Activated CD4-positive, alpha-beta T cell treated with anti-CD3 and anti-CD28 coated beads, Interleukin-2, amount 50 U/mL, for 48 hours (primary cell): ENCODE data around the gene TPO.
"Not testable (repeated sequence)": the region's sequence is repeated elsewhere in the genome, so short reads cannot be mapped to it uniquely, and the experiment has no call there.

Experiments
- DNase-seq, 2 experiments: peaks; one replicate each; pipeline ENCODE4 v3.0.0-alpha.2; 2020

TPO gene

DNA sequence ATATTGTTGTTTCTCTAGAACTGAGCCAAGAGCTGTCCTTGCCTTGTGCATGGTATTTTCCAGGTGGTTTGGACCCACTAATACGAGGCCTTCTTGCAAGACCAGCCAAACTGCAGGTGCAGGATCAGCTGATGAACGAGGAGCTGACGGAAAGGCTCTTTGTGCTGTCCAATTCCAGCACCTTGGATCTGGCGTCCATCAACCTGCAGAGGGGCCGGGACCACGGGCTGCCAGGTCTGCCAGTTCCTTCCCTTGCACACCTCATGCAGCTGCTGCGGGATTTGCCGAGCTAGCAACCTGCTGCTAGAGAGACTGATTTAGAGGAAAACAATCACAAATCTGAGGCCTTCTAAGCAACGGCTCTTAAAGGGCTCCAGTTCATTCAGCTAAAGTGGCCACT is 74.5 kb downstream of the TPO start:
- DNase-seq = no peak

DNA sequence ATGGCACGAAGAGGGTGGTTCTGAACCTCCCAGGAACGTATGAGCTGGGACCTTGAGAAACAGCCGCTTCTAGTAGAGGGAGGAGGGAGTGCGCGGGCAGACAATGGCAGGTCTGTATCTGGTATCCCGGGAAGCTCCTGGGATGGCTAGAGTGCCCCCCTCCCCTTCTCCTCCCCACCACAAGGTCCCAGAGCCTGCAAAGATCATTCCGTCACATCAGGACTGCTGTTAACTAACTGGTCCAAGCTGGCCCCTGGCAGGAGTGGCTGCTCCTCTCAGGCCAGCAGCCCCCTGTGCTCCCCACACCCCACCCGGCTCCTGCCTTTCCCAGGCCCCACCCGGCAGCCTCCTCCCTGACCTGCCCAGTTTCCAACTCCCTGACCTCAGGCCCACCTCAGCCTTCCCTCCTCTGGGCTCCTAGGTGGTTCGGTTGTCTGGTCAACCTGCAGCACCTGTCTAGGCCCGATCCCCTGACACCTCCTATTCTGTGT is 75.0 kb downstream of the TPO start:
- no peak for DNase-seq

DNA sequence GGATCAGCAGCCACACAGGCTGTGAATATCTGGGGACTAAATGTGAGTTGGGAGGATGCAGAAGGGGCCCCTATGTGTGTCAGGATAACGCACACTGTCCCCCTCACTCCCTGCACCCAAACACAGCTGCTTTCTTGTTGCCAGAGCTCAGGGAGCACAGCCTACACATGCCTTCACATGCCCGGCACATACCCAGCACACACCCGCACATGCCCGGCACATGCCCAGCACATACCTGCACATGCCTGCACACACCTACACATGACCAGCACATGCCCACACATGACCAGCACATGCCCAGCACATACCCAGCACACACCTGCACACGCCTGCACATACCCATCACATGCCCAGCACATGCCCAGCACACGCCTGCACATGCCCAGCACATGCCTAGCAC is 75.6 kb downstream of the TPO start:
- DNase-seq = no peak

DNA sequence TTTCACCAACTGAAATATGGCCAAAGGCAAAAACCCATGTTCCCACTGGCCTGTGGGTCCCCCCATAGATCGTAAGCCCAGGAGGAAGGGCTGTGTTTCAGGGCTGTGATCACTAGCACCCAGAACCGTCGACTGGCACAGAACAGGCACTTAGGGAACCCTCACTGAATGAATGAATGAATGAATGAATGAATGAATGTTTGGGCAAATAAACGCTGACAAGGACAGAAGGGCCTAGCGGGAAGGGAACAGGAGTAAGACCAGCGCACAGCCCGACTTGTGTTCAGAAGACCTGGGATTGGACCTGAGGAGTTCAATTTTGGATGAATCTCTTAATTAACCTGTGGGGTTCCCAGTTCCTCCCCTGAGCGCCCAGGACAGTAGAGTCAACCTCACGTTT is 76.2 kb downstream of the TPO start:
- no peak for DNase-seq

DNA sequence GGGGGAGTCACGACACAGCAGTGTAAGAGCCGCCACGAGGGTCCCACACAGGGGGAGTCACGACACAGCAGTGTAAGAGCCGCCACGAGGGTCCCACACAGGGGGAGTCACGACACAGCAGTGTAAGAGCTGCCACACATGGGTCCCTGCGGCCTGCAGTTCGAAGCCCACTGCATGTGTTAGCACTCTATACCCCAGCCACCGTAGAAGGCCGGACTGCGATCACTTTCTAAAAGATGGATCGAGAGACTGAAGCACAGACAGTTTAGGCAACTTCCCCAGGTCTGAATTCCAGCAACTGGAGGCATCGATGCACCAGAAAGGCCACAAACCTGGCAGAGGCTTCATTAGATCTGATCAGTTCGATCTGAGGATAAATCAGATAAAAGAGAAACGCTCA is 77.1 kb downstream of the TPO start:
- not testable (repeated sequence) for DNase-seq

DNA sequence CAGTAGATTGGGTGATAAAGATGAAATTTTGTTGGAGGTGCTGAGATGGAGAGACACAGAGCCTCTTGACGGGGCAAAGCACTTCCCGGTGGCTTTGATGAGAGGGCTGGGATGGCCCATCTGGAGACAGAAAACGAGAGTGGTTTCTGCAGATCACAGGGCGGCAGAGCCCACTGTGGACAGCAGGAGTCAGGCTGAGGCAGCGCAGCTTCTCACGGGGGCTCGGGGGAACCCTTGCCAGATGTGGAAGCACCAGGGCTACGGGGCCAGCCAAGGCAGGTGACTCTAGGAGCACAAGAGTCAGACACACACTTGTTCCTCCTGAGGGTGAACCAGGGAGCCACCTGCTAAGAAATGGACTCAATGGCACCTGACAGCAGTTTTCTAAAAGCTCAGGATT is 78.5 kb downstream of the TPO start:
- no peak for DNase-seq

DNA sequence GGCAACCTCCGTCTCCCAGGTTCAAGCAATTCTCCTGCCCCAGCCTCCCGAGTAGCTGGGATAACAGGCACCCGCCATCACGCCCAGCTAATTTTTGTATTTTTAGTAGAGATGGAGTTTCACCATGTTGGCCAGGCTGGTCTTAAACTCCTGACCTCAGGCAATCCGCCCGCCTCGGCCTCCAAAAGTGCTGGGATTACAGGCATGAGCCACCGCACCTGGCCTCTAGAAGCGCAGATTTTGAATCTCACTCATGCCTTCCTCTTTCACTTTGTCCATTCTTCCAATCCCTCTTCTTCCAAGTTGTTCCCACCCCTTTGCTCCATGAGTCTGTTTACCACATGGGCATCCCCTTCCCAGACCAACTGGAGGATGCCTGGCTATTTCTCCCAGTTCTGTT is 79.0 kb downstream of the TPO start:
- not testable (repeated sequence) for DNase-seq

DNA sequence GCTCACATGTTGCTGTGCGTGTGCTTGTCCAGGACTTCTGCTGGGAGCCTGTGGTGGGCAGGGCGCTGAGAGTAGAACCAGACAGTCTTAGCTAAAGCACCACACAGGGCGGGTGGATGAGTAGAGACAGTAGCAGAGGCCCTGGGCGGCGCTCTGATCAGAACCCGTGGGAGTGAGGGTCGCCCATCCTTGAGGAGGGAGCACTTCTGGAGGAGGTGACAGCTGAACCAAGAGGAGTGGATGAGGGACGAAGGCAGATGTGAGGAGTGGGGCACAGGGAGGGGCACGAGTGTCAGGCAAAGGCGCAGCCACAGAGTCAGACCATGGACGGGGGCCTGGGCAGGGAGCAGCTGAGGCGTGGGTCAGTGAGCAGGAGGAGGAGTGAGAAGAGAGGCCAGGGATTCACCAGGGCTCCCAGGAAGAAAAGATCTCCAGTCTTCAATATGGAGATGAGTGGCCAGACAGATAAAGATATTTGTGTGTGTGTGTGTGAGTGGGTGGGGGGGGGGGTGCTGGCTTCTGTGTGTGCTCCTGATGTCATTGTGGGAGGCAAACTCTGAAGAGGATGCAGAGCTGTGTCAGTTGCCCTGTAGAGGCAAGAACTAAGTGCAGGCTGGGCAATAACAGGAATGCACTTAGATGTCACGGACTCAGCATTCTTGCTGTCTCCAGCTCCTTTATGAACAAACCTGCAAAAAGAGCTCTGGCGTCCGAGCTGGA is 79.6 kb downstream of the TPO start:
- DNase-seq = no peak

DNA sequence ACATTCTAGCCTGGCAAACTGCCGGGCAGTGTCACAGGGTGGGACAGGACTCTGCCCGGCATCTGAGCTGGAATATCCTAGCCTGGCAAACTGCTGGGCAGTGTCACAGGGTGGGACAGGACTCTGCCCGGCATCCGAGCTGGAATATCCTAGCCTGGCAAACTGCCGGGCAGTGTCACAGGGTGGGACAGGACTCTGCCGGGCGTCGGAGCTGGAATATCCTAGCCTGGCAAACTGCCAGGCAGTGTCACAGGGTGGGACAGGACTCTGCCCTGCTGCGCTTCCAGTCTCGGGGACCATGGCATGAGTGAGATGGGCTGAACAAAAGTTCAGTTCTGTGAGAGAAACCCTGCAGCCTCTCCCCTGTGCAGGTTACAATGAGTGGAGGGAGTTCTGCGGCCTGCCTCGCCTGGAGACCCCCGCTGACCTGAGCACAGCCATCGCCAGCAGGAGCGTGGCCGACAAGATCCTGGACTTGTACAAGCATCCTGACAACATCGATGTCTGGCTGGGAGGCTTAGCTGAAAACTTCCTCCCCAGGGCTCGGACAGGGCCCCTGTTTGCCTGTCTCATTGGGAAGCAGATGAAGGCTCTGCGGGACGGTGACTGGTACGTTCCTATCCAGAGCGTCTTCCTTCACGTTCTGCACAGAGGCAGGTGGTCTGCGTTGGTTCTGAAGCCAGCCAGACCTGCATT is 80.3 kb downstream of the TPO start:
- DNase-seq = no peak

DNA sequence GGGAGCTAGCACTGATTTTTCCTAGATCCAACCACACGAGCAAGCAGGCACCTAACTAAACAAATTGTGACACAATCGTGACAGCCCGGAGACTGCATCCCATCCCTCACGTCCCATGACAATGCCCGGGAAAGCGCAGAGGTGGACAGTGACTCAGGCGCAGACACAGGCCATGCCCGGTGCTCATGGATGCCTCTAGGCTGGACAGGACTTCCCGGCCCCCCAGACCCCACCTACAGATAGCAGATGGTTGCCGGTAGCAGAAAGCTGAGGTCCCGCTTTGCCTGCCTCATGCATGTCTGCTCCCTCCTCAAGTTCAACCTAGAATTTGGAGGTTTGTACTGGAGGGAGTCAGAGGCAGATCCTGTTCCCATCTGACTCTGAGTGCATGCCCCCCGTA is 81.0 kb downstream of the TPO start:
- no peak for DNase-seq

DNA sequence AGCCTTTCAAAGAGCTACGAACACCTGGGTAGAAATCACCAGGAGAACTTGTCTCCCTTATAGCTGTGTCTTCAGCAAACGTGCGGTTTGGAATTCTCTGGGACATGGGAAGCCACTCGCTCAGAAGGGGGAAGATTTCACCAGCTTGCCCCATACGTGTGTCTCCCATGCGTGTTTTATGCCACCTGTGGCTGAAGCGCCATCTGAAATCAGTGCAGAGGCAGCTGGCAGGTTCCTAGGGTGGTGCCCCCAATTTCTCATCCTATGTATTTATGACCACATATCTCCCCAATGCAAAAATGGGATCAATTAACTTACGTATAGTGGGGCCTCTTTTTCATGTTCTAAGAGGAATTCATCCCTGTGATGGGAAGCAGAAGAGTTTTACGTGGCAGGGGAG is 81.6 kb downstream of the TPO start:
- DNase-seq = no peak

DNA sequence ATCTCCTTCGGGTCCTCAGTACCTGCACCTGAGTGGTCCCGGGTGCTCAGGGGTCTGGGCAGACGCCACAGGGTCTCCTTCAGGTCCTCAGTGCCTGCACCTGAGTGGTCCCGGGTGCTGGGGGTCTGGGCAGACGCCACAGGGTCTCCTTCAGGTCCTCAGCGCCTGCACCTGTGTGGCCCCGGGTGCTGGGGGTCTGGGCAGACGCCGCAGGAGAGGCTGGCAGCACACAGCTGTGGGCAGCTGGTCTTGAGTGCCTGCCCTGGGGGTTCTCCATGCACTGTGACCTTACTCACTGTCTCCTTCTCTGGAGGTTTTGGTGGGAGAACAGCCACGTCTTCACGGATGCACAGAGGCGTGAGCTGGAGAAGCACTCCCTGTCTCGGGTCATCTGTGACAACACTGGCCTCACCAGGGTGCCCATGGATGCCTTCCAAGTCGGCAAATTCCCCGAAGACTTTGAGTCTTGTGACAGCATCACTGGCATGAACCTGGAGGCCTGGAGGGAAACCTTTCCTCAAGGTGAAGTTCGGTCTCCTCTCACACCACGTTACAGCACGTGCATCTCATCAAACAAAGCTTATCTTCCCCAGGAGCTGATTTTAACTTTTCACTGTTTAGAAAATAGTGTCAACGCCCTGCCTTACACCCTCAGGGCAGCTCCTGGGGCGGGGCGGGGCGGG is 82.6 kb downstream of the TPO start:
- DNase-seq = no peak

DNA sequence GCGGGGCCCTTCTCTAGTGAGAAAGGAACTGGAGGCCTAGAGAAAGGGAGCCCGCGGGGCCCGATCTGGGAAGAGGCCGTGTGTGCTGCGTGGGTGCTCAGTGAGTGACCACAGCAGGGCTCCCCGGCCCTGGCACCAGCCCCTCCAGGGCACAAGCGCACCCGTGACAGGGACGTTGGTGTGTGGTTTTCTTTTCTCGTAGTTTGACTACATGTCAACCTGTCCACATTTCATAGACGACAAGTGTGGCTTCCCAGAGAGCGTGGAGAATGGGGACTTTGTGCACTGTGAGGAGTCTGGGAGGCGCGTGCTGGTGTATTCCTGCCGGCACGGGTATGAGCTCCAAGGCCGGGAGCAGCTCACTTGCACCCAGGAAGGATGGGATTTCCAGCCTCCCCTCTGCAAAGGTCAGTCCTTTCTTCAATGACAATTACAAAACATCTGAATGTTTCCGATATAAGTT is 83.1 kb downstream of the TPO start:
- DNase-seq = no peak

DNA sequence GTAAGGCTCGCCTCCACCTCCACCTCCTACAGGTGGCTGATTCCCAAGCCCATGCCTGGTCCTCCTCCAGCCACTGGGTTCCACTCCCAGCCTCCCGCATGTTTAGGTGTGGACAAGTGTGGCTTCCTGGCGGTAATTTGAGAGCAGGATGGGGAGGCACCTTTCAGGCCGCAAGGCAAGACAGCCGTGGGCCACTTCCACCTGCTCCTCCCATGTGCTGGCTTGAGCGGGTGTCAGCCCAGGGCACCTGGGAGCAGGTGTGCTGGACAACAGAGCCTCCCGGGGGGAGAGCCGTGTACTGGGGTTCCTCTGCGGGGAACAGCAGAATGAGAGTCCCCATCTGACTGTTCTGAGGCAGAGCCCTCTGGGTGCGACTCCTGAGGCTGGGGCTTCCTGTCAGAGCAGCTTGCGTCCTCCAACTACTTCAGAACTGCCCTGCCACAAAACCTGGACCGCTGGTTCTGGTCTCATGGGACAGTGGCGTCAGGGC is 83.9 kb downstream of the TPO start:
- DNase-seq = no peak

DNA sequence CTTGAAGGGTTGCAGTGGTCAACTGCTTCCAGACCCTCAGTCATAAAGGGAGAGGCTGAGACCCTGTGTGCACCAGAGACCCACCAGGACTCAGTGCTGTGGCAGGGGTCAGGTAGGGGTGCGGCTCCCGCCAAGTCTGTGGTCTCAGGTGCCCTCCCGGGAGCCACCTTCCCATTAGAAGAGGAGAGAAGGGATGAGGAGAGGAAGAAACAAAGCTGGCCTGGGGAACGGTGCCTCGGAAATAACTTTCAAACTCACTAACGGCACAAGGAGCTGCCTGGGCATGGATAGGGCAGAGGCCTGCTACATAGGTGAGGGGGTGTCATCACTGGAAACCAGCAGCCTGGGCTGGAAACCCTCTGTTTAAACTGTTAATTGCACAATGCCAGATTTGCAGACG is 84.9 kb downstream of the TPO start:
- DNase-seq = no peak

DNA sequence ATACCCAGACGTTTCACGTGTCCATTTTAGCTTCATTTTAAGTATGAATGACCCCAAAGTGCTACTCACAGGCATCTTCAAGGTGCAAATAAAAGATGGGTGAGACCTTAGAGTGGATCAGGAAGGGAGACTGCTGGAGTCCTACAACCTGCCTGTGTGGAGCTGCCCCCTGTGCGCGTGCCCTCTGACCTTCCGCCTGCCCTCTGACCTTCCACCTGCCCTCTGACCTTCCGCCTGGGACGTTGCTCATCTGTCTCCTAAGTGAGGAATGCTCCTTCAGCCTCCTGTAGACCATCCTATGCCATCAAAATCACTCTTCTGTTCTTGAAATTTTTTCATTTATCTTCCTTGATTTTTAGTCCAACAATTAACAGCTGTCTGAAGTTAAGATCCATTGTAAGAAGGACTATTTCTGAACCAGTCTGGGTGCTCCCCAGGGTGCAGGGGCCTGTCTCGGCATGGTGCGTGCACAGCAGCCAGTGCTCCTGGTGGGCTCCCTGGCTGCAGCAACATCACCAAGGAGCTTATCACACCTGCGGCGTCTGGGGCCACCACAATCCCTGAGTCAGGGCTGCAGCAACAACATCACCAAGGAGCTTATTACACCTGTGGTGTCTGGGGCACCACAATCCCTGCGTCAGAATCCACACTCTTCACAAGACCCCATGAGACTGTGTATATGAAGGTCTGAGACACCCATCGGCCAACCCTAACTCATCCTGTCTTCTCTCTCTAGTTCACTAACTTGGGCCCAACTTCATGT is 86.0 kb downstream of the TPO start:
- DNase-seq = no peak

DNA sequence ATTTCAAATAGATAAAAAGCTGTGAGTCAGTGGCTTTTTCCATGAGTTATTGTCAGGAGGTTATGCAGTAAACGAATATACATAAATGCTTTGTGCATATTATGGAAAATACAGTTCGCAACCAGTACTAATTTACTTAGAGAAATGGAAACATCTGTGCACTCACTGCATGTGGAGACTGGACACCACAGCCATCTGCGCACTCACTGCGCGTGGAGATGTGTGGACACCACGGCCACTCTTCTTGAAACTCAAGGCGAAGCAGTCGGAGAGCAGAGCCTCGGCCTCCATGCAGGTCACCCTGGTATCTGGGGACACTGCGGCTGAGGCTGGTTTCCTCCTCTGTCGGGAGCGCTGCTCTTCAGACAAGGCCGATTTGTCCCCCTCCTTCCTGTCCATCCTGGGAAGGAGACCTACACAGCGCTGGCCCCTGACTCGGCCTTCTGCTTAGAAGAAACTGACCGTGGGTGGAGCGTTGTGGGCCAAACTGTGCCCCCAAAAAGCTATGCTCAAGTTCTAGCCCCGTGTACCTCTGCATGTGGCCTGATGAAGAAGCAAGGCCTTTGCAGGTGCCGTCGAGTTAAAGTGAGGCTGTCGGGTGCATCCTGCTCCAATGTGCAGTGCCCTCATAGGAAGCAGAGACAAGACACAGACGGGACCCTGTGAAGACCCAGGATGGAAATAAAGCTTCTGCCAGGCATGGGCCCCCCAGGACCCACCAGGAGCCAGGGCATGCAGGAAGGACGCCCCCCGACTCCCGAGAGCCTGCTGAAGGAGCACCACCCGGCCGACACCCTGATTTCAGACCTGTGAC is 88.0 kb downstream of the TPO start:
- DNase-seq = no peak

DNA sequence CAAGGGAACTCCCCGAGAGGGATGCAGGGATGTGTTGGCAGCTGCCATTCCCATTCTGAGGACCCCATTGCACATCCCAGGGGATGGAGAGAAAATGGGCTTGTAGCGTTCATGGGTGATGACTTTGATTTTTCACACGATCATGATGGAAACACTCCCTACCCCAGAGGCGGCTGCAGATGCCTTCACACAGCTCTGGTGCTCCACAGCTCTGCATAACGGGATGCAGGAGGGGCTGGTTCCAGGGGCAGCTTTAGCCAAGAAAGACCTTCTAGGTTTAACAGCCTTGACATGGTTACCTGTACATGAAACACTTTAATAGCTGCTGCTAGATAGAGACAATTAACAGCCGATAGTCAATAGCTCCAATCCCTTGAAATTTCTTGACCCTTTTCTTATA is 88.7 kb downstream of the TPO start:
- no peak for DNase-seq

DNA sequence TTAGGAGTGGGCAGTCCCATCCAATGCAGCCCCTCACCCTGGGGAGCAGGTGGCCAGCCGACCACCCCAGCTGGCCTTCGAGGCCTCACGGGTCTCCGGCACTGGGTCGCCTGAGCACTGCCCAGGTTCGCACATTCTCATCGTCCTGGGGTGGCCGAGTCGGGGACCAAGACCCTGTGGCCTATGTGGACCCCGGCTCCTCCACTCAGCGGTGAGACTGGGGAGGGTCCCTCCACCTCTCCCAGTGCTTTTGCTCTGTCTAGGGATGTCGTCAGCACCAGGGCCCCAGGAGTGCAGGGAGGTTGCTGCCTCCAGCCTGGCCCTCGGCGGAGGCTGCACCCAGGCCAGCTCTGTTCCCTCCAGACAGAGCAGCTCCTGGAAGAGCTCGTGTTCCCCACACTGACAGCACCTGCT is 89.6 kb downstream of the TPO start:
- no peak for DNase-seq

DNA sequence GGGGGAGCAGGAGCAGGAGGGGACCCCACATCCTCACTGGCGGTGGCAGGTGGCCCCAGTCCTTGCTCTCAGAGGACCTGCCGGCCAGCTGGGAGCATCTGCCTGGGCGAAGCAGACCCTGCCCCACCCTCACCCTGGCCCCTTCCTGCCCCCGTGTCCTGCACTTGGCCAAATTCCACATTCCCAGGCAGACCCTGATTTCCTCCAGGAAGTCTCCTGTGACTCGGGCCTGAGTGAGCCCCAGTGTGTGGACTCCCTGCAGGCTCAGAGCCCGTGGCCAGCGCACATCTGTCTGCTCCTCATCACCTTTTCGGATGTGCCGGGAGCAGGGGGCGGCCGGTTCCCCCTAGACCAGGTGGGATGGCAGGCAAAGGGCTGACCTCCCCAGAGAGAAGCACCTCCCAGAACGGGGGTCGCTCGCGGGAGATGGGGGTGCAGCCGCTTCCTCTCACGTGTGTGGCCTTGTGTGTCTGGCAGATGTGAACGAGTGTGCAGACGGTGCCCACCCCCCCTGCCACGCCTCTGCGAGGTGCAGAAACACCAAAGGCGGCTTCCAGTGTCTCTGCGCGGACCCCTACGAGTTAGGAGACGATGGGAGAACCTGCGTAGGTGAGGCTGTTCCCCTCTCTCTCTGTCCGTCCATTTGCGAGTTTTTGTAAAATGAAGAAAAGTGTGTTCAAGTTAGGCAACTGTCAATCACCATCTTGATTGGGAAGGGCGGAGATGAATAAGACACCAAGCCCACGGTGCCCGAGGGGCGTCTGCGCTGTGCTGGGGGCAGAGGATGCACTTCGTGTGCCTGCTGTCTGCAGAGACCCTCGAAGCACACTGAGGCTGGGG is 90.4 kb downstream of the TPO start:
- DNase-seq = no peak

DNA sequence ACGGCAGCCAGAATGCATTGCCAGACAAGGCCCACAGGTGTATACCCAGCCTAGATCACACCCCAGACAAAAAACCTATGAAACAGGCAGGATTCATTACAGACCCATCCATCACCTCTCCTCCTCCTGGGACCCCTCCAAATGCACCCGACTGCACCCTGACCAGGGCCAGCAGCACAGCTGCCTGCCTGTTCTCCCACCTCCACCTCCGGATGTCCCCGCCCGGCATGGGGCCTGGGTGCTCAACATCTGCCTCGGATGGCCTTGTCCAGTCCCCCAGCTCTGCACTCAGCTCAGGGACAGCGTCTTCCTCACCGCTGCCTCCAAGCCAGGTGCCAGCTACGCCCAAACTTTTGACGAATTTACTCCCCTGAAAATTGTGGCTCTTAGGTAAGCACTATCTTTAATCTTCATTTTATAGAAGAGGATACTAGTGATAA is 91.1 kb downstream of the TPO start:
- DNase-seq = no peak
